Immature natural killer cell (primary cell): ENCODE data around the gene VASN. TPM values are rescaled to one million over a fixed set of nuclear protein-coding genes. Genes with fewer than 3 reads are reported as not detected.

ENCODE experiments used
- DNase-seq, 3 donors: peaks; one replicate each; pipeline ENCODE4 v3.0.0; 2022; ENCODE audit warnings: mixed read lengths in 1 of 3
- H3K27ac Mint-ChIP-seq, 6 donors: one replicate each; pipeline ENCODE4 v1.8.0; 2020; ENCODE audit warnings: mixed read lengths in 6 of 6, mild to moderate bottlenecking in 5 of 6, inconsistent platforms in 4 of 6, moderate library complexity in 3 of 6
- H3K27me3 Mint-ChIP-seq, 3 donors: one replicate each; pipeline ENCODE4 v1.8.0; 2020 to 2021; ENCODE audit warnings: low read depth in 3 of 3, mild to moderate bottlenecking in 3 of 3, mixed read lengths in 3 of 3, moderate library complexity in 3 of 3, inconsistent platforms in 1 of 3
- H3K36me3 Mint-ChIP-seq, 3 donors: one replicate each; pipeline ENCODE4 v1.8.0; 2020; ENCODE audit warnings: mixed read lengths in 3 of 3, inconsistent platforms in 2 of 3, mild to moderate bottlenecking in 2 of 3
- H3K4me1 Mint-ChIP-seq, 2 donors: one replicate each; pipeline ENCODE4 v1.8.0; 2020; ENCODE audit warnings: inconsistent platforms in 2 of 2, mild to moderate bottlenecking in 2 of 2, mixed read lengths in 2 of 2, moderate library complexity in 1 of 2
- H3K4me3 Mint-ChIP-seq, 5 donors: one replicate each; pipeline ENCODE4 v1.8.0; 2020; ENCODE audit warnings: mild to moderate bottlenecking in 5 of 5, mixed read lengths in 5 of 5, inconsistent platforms in 3 of 5, moderate library complexity in 3 of 5
- H3K9me3 Mint-ChIP-seq, 6 donors: one replicate each; pipeline ENCODE4 v1.8.0; 2020; ENCODE audit warnings: mild to moderate bottlenecking in 6 of 6, mixed read lengths in 6 of 6, inconsistent platforms in 4 of 6, moderate library complexity in 3 of 6
- polyA plus RNA-seq, 3 donors: library from polyadenylated mRNA; unstranded; fragments of 300-500 nt; fragmentation: Illumina TruSeq; gene quantifications; one replicate each; pipeline ENCODE4 v1.2.3, GENCODE V29; 2021

Gene VASN
- polyA plus RNA-seq, 3 donors from 2014 or later = 0.07 to 0.20 TPM; not detected in 1

GRCh38 chr16:4420505-4421105, 49.0 kb downstream of the VASN start:
- Mint-ChIP-seq H3K4me3 (no peak overlapping the region), H3K27me3 (peaks cover 13 to 17% (median 15%) of the 10 kb centered on the region in 3 donors), H3K4me1 (peaks cover 17 to 20% of the 10 kb centered on the region in 2 donors), H3K27ac (peak overlapping the region in 3 of 6 donors; percentile 9 to 79 (median 72)), H3K36me3 (no peaks in the 10 kb centered on the region), H3K9me3 (no peaks in the 10 kb centered on the region)
- DNase-seq = no peak

- Mint-ChIP-seq H3K4me1 (peaks cover 29 to 31% of the 10 kb centered on the region in 2 donors), H3K9me3 (no peaks in the 10 kb centered on the region), H3K36me3 (peaks cover 0 to 3% (median 0%) of the 10 kb centered on the region in 3 donors), H3K27me3 (peaks cover 9 to 11% (median 9%) of the 10 kb centered on the region in 3 donors), H3K4me3 (peak within 1 kb of the TSS; percentile 94 to 100 (median 96)), H3K27ac (peak within 1 kb of the TSS; percentile 99 to 100 (median 99))
- peak; percentile 94 to 96 (median 95) for DNase-seq
These were observed 53.9 kb downstream of the VASN start, which contains the start of gene DNAJA3 for GRCh38 chr16:4425378-4426020. Gene DNAJA3 (plus strand): TSS chr16:4425868. CDS start chr16:4425882, 14 bp downstream.

DNA sequence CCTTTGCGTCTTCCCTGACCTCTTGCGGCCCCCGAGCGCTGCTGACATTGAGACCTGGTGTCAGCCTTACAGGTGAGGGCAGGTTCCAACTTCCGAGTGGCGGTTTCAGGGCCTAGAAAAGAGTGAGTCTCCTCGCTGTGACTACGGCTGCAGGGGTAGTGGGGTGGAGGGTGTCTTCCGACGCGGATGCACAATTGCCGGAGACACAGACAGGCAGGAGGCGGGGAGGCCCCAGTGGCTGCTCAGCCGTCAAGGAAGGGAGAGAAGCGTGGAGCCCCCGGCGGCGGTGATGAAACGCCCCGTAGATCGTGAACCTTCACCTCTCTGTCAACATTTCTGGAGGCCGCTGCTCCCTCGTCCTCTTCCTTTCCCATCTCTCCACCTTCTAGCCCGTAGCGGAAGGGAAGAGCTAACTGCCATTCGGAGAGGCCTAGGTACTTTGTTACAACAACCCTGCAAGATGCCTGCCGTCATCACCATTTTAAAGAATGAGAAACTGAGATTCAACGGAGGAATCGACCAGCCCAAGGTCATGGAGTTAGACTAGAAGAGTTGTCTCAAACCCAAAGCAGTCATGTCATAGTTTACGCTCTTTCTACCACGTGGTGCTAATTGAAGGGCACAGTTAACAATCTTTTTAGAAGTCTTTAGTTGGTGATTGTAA, 54.5 kb downstream of the VASN start:
- Mint-ChIP-seq H3K36me3 (peaks cover 0 to 3% (median 0%) of the 10 kb centered on the region in 3 donors), H3K27me3 (peaks cover 9 to 11% (median 9%) of the 10 kb centered on the region in 3 donors), H3K27ac (peak overlapping the region; percentile 93 to 99 (median 99)), H3K4me3 (peak overlapping the region; percentile 94 to 100 (median 96)), H3K4me1 (peaks cover 29 to 31% of the 10 kb centered on the region in 2 donors), H3K9me3 (no peaks in the 10 kb centered on the region)
- no peak for DNase-seq

GRCh38 chr16:4426722-4427372, 55.2 kb downstream of the VASN start:
- Mint-ChIP-seq H3K36me3 (peaks cover 0 to 3% (median 0%) of the 10 kb centered on the region in 3 donors), H3K4me1 (peaks cover 29 to 31% of the 10 kb centered on the region in 2 donors), H3K9me3 (no peaks in the 10 kb centered on the region), H3K4me3 (peak overlapping the region; percentile 94 to 100 (median 96)), H3K27me3 (peaks cover 9 to 11% (median 9%) of the 10 kb centered on the region in 3 donors), H3K27ac (peak overlapping the region; percentile 93 to 99 (median 99))
- DNase-seq = no peak

GRCh38 chr16:4428500-4428899, 56.9 kb downstream of the VASN start:
- peaks cover 29 to 31% of the 10 kb centered on the region in 2 donors for H3K4me1 Mint-ChIP-seq
- peak overlapping the region in 4 of 6 donors; percentile 6 to 72 (median 46) for H3K27ac Mint-ChIP-seq
- peak overlapping the region in 1 of 5 donors; percentile 25 for H3K4me3 Mint-ChIP-seq
- H3K9me3 Mint-ChIP-seq = no peaks in the 10 kb centered on the region
- peaks cover 0 to 3% (median 0%) of the 10 kb centered on the region in 3 donors for H3K36me3 Mint-ChIP-seq
- peaks cover 8 to 11% (median 8%) of the 10 kb centered on the region in 3 donors for H3K27me3 Mint-ChIP-seq
- DNase-seq = no peak

GRCh38 chr16:4431023-4431422, 59.4 kb downstream of the VASN start:
- DNase-seq = no peak
- Mint-ChIP-seq H3K27me3 (peaks cover 1 to 3% (median 2%) of the 10 kb centered on the region in 3 donors), H3K36me3 (peaks cover 7 to 14% (median 12%) of the 10 kb centered on the region in 3 donors), H3K4me3 (no peak overlapping the region), H3K9me3 (no peaks in the 10 kb centered on the region), H3K4me1 (peaks cover 19 to 21% of the 10 kb centered on the region in 2 donors), H3K27ac (no peak overlapping the region)

Other genes starting within 250 kb of the VASN start
- not detected for gene SRL, start 129.8 kb upstream of the VASN start, polyA plus RNA-seq
- under 1 TPM; 0.16 to 0.69 (median 0.41) TPM for gene TFAP4, start 98.8 kb upstream of the VASN start, polyA plus RNA-seq
- gene GLIS2, start 55.8 kb upstream of the VASN start, polyA plus RNA-seq = not detected
- gene PAM16, start 20.5 kb upstream of the VASN start, polyA plus RNA-seq = 10 to 100 TPM; 32.9 to 61.6 (median 36.3) TPM
- gene CORO7, start 44.7 kb downstream of the VASN start, polyA plus RNA-seq = 100 to 1,000 TPM in 1 of 3 donors, 10 to 100 TPM in 2; 37.6 to 112 (median 37.8) TPM
- gene DNAJA3, start 54.0 kb downstream of the VASN start, polyA plus RNA-seq = 10 to 100 TPM; 32.7 to 42.4 (median 38.7) TPM
- 10 to 100 TPM; 46.1 to 65.3 (median 60.7) TPM for gene NMRAL1, start 102.8 kb downstream of the VASN start, polyA plus RNA-seq
- gene HMOX2, start 104.5 kb downstream of the VASN start, polyA plus RNA-seq = 100 to 1,000 TPM; 130 to 225 (median 196) TPM
- gene CDIP1, start 166.9 kb downstream of the VASN start, polyA plus RNA-seq = 10 to 100 TPM; 26.9 to 51.9 (median 47.8) TPM
- gene C16orf96, start 184.5 kb downstream of the VASN start, polyA plus RNA-seq = not detected
- gene UBALD1, start 243.0 kb downstream of the VASN start, polyA plus RNA-seq = 10 to 100 TPM in 1 of 3 donors, 1 to 10 TPM in 2; 2.3 to 11.8 (median 6.5) TPM